Tibial nerve (tissue), 4 donors: ENCODE measurements around the gene FADS1. TPM values are rescaled to one million over a fixed set of nuclear protein-coding genes. Genes with fewer than 3 reads are reported as not detected.
A peak's percentile ranks its signal among the peaks of the same experiment; 100 is the strongest.

Experiments used
- DNase-seq, 2 donors: peaks; one replicate each; pipeline ENCODE4 v3.0.0-alpha.2; 2019; ENCODE audit warnings: low spot score in 2 of 2
- H3K27ac ChIP-seq, 4 donors: fragments of 200-600 bp; sonication (generic) in 3 of 4; one replicate each; pipeline ENCODE4 v1.5.1; 2017 to 2019; ENCODE audit warnings: mild to moderate bottlenecking in 1 of 4
- H3K27me3 ChIP-seq, 2 donors: fragments of 200-600 bp; sonication (generic) in 1 of 2; one replicate each; pipeline versions ENCODE4 v1.5.1 to v1.6.0; 2017 to 2019
- H3K36me3 ChIP-seq, 3 donors: fragments of 200-600 bp; sonication (generic); one replicate each; pipeline ENCODE4 v1.5.1; 2018 to 2019
- H3K4me1 ChIP-seq, 4 donors: fragments of 200-600 bp; sonication (generic) in 3 of 4; one replicate each; pipeline ENCODE4 v1.5.1; 2017 to 2019
- H3K4me3 ChIP-seq, 4 donors: fragments of 200-600 bp; sonication (generic) in 3 of 4; one replicate each; pipeline ENCODE4 v1.5.1; 2017 to 2019; ENCODE audit warnings: mild to moderate bottlenecking in 1 of 4, moderate library complexity in 1 of 4
- H3K9me3 ChIP-seq, 4 donors: fragments of 200-600 bp; sonication (generic) in 3 of 4; one replicate each; pipeline ENCODE4 v1.5.1; 2017 to 2019
- EP300 ChIP-seq, 2 donors: sonication (generic); formaldehyde crosslinking; IDR thresholded peaks; one replicate each; pipeline ENCODE4 v1.6.1; 2017; ENCODE audit warnings: antibody characterized with exemption in 2 of 2, mild to moderate bottlenecking in 1 of 2
- POLR2A ChIP-seq, 2 donors: fragments of 450-650 bp; IDR thresholded peaks; one replicate each; pipeline ENCODE4 v1.6.1; 2017; ENCODE audit warnings: antibody characterized with exemption in 2 of 2, mild to moderate bottlenecking in 2 of 2, moderate library complexity in 2 of 2
- WGBS, 2 donors: methylation state at CpG; one replicate each; pipeline ENCODE4 v1.1.5; 2018; 5-methylcytosine and 5-hydroxymethylcytosine counted together
- total RNA-seq, 4 donors: library from RNA; depleted of rRNA; stranded (reverse); fragments of >200 nt; gene quantifications; one replicate each; pipeline ENCODE4 v1.1.0, GENCODE V29; 2016
- TF ChIP-seq, protein P1 (sequence below), 5 experiments: fragments of 200-600 bp in 3 of 5; fragments of 450-650 bp in 2 of 5; sonication (generic) in 3 of 5; IDR thresholded peaks; one replicate each; pipeline ENCODE4 v1.5.1; 2016 to 2019; ENCODE audit warnings: antibody characterized with exemption in 5 of 5, mild to moderate bottlenecking in 3 of 5, moderate library complexity in 2 of 5

FADS1 gene
- total RNA-seq, 4 donors from 2014 or later: 33.7 to 61.6 (median 47.0) TPM

DNA sequence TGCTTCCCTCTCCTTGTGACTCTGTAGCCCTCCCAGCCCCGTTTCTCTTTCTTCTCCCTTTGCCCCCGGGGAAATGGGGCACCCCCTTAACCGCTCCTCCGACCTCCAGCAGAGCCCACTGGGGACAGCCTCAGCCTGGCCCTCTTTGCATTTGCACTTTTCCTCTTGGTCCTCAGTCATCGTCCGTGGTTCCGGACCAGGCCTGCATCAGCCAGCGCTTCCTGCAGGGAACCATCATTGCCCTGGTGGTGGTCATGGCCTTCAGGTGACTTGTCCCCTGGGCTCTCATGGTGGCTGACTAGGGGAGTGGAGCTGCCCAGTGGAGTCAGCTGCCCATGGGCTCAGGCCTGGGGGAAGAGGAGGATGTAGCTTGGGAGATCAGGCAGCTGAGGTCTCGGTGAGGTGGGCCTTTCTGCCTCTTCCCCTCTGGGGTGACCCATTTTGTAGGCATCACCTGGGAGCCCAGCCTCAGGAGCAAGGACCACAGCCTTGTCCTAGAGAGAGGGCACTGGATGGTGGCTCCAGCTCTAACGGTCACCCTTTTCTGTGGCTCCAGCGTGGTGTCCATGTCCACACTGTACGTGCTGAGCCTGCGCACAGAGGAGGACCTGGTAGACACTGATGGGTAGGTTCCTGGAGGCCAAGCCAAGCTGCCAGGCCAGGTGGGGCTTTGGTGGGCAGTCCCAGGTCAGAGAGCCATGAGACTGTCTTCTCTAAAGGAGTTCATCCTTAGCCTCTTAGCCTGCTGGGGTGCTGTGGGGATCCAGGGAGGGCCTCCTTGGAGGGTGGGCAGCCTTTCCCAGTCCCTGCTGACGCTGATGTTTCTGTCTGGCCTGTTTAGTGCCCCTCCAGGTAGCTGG lies 36.9 kb downstream of the FADS1 start:
- Histone ChIP-seq H3K36me3 (peaks cover 0 to 64% (median 0%) of the 10 kb centered on the region in 3 donors), H3K27me3 (no peaks in the 10 kb centered on the region), H3K4me3 (no peak overlapping the region), H3K9me3 (no peaks in the 10 kb centered on the region), H3K4me1 (peaks cover 0 to 19% (median 5%) of the 10 kb centered on the region in 4 donors), H3K27ac (no peak overlapping the region)
- DNase-seq: no peak
- 92 to 93% methylated on average over 13 to 14 of the region's 14 CpGs for WGBS, 2 donors
- TF ChIP-seq, protein P1, sequence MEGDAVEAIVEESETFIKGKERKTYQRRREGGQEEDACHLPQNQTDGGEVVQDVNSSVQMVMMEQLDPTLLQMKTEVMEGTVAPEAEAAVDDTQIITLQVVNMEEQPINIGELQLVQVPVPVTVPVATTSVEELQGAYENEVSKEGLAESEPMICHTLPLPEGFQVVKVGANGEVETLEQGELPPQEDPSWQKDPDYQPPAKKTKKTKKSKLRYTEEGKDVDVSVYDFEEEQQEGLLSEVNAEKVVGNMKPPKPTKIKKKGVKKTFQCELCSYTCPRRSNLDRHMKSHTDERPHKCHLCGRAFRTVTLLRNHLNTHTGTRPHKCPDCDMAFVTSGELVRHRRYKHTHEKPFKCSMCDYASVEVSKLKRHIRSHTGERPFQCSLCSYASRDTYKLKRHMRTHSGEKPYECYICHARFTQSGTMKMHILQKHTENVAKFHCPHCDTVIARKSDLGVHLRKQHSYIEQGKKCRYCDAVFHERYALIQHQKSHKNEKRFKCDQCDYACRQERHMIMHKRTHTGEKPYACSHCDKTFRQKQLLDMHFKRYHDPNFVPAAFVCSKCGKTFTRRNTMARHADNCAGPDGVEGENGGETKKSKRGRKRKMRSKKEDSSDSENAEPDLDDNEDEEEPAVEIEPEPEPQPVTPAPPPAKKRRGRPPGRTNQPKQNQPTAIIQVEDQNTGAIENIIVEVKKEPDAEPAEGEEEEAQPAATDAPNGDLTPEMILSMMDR (IDR thresholded peaks at IDR 0.05): no peak
- TF ChIP-seq POLR2A (IDR thresholded peaks at IDR 0.05) (no peak), EP300 (IDR thresholded peaks at IDR 0.05) (no peak)

DNA sequence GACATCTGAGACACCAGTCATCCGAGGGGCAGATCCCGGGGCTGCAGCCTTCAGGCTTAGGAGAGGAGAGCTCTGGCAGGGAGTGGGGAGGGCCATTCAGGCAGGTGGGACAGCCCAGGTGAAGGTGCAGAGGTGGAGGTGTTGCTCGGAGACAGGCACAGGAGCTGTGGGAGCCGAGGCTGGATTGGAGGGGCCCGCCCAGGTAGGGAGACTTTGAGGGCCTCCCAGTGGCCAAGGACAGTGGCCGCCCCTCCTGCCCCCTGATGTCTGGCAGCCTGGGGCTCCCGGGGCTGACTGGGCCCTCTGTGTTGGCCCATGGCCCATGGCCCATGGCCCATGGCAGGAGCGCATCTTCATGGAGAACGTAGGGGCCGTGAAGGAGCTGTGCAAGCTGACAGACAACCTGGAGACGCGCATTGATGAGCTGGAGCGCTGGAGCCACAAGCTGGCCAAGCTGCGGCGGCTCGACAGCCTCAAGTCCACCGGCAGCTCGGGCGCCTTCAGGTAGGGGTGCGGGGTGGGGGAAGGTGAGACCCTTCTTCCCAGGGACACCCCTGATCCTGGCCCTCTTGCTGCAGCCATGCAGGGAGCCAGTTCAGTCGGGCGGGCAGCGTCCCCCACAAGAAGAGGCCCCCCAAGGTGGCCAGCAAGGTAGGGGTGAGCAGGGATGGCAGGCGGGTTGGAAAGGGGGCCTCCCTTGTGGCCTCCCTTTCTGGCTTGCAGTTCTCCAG lies 37.7 kb downstream of the FADS1 start:
- Histone ChIP-seq H3K27me3 (no peaks in the 10 kb centered on the region), H3K9me3 (no peaks in the 10 kb centered on the region), H3K36me3 (peaks cover 0 to 56% (median 0%) of the 10 kb centered on the region in 3 donors), H3K27ac (no peak overlapping the region), H3K4me1 (peaks cover 0 to 19% (median 5%) of the 10 kb centered on the region in 4 donors), H3K4me3 (no peak overlapping the region)
- TF ChIP-seq, protein P1 (IDR thresholded peaks at IDR 0.05): no peak
- no peak for TF ChIP-seq EP300 (IDR thresholded peaks at IDR 0.05)
- no peak for TF ChIP-seq POLR2A (IDR thresholded peaks at IDR 0.05)
- no peak for DNase-seq
- WGBS, 2 donors: 91 to 96% methylated on average over 19 to 21 of the region's 24 CpGs

DNA sequence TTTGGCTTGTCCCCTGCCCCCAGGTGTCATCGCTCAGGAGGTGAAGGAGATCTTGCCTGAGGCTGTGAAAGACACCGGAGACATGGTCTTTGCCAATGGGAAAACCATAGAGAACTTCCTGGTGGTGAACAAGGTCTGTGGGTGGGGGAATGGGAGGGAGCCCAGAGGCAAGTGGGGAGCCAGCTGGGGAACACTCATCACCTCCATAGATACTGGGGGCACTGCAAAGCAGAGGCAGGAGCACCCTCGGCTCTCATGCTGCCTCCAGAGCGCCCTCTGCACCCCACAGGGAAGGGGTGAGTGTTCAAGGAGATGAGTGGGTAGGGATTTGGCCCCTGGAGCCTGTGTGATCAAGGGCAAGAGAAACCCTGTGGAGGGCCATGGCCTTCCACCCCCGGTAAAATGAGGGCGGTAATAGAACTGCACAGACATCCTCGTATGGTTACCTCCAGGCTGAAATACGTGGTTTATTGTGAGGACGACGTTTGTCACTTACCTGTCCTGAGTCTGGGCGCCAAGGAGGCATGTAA lies 38.4 kb downstream of the FADS1 start:
- H3K27me3 ChIP-seq: no peaks in the 10 kb centered on the region
- TF ChIP-seq, protein P1 (IDR thresholded peaks at IDR 0.05): no peak
- TF ChIP-seq EP300 (IDR thresholded peaks at IDR 0.05): no peak
- TF ChIP-seq POLR2A (IDR thresholded peaks at IDR 0.05): no peak
- DNase-seq: no peak
- peaks cover 0 to 19% (median 5%) of the 10 kb centered on the region in 4 donors for H3K4me1 ChIP-seq
- H3K27ac ChIP-seq: no peak overlapping the region
- no peaks in the 10 kb centered on the region for H3K9me3 ChIP-seq
- H3K4me3 ChIP-seq: no peak overlapping the region
- peaks cover 0 to 49% (median 0%) of the 10 kb centered on the region in 3 donors for H3K36me3 ChIP-seq
- WGBS, 2 donors: 89% methylated on average over 9 to 11 of the region's 11 CpGs

DNA sequence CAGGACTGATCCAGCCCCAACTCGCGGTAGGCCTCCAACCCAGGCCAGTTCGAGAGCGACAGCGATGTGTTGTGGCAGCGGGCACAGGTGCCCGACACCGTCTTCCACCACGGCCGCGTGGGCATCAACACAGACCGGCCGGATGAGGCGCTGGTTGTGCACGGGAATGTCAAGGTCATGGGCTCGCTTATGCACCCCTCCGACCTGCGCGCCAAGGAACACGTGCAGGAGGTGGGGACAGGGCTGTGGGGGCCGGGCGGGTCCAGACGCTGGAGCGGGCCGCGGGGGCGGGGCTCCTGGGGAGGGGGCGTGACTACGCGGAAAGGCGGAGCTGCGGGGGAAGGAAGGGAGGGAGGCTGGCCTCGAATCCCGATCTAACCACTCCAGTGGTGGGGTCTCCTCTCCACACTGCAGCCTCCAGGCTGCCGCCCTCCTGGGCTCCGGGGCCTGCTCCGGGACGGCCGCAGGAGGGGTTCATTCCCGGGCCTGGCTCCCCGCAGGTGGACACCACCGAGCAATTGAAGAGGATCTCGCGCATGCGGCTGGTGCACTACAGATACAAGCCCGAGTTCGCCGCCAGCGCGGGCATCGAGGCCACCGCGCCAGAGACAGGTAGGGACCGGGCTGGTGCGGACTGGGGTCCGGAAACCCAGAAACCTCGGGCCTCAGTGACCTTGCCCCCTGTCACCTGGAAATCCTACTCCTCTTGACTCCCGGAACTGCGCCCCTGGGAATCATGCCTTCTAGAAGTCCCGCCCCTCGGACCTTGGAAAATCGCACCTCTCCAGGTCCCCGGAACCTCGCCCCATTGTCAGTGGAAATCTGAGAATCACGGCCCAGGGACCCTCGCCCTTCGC lies 39.3 kb downstream of the FADS1 start:
- Histone ChIP-seq H3K27ac (no peak overlapping the region), H3K4me3 (peak overlapping the region in 2 of 4 donors; percentile 22 to 26), H3K36me3 (peaks cover 0 to 41% (median 0%) of the 10 kb centered on the region in 3 donors), H3K9me3 (no peaks in the 10 kb centered on the region), H3K27me3 (no peaks in the 10 kb centered on the region), H3K4me1 (peaks cover 0 to 19% (median 5%) of the 10 kb centered on the region in 4 donors)
- TF ChIP-seq EP300 (IDR thresholded peaks at IDR 0.05): no peak
- TF ChIP-seq POLR2A (IDR thresholded peaks at IDR 0.05): no peak
- TF ChIP-seq, protein P1 (IDR thresholded peaks at IDR 0.05): no peak
- peak in 1 of 2 donors; percentile 21 for DNase-seq
- WGBS, 2 donors: 36 to 44% methylated on average over 41 to 44 of the region's 67 CpGs
